HG03159 (cell line): ENCODE results near the gene SUN5.
"Not testable (repeated sequence)": the region's sequence is repeated elsewhere in the genome, so short reads cannot be mapped to it uniquely, and the experiment has no call there.

Experiments used
- ATAC-seq: cut with Tn5 transposase; IDR thresholded peaks from one replicate; pipeline ENCODE4 v1.9.1; 2021; ENCODE audit warnings: mild to moderate bottlenecking, moderate library complexity; ENCODE audit not compliant: unreplicated experiment

Gene SUN5

GRCh38 chr20:32965581-32966373 is 38.5 kb downstream of the SUN5 start:
- no peak for ATAC-seq

- no peak for ATAC-seq
Observed at GRCh38 chr20:32965115-32965514, 39.1 kb downstream of the SUN5 start.

- no peak for ATAC-seq
Observed at GRCh38 chr20:32964575-32964974, 39.7 kb downstream of the SUN5 start.

GRCh38 chr20:32963176-32963575 is 41.1 kb downstream of the SUN5 start:
- ATAC-seq = no peak

GRCh38 chr20:32962646-32963045 is 41.6 kb downstream of the SUN5 start:
- ATAC-seq = not testable (repeated sequence)

- no peak for ATAC-seq
Observed at GRCh38 chr20:32962053-32962452, 42.2 kb downstream of the SUN5 start.

- no peak for ATAC-seq
Observed at GRCh38 chr20:32960849-32961731, 43.1 kb downstream of the SUN5 start.

- ATAC-seq = no peak
Observed at GRCh38 chr20:32960222-32960518, 44.1 kb downstream of the SUN5 start.

- no peak for ATAC-seq
Observed at GRCh38 chr20:32959351-32960221, 44.6 kb downstream of the SUN5 start.

GRCh38 chr20:32958574-32958973 is 45.7 kb downstream of the SUN5 start:
- ATAC-seq = no peak

GRCh38 chr20:32957459-32957858 is 46.8 kb downstream of the SUN5 start:
- no peak for ATAC-seq

- ATAC-seq = not testable (repeated sequence)
Observed at GRCh38 chr20:32950539-32950938, 53.7 kb downstream of the SUN5 start.

- no peak for ATAC-seq
Observed at GRCh38 chr20:32946629-32947028, 57.6 kb downstream of the SUN5 start.

GRCh38 chr20:32945710-32946221 is 58.5 kb downstream of the SUN5 start:
- no peak for ATAC-seq

- no peak for ATAC-seq
Observed at GRCh38 chr20:32943490-32944052, 60.7 kb downstream of the SUN5 start.

GRCh38 chr20:32941155-32941885 is 62.9 kb downstream of the SUN5 start:
- ATAC-seq = no peak

- ATAC-seq = no peak
Observed at GRCh38 chr20:32934580-32934979, 69.7 kb downstream of the SUN5 start.
